ENCODE results near the gene NMRK2. TPM values are rescaled to one million over a fixed set of nuclear protein-coding genes. Genes with fewer than 3 reads are reported as not detected.

NMRK2 gene
- total RNA-seq, 1 experiment from 2014 or later, result 60.0 TPM

DNA sequence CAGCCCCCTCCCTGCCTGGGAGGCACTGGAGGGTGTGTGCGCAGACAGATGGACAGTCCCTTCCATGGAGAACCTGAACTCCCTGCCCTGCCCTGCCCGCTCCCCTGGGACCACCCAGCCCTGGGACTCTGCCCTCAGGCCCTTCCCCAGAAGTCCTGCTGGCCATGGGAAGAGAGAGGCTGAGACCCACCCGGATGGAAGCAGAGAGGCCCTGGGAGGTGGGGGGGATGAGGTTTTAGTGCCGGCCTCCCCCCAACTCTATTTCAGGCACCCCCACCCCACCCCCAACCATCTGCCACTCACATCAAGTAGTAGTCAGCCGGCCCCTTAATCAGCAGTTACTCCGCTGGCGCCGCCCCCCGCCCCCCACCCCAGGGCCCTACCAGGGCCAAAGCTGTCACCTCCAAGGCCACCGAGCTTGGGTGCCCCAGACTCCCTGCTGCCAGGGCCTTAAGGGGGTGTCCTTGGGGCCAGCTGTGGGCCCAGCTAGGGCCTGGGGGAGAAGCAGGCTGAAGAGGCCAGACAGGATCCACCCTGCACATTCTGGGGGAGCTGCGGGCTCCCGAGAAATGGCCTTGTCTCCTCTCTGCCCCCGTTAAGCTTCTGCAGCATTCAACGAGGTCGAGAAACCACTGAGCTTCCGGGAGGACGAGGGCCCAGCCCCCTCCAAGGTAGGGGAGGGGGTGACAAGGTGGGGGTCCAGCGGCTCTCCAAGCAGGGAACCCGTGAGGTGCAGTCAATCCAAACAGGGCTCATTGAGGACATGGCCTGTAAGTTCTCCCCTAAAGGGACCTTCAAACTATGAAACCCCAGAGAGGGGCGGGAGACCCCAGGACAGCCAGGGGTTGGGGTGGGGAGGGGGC is 17.4 kb downstream of the NMRK2 start:
- no peaks in the 10 kb centered on the region for H3K9me3 ChIP-seq (ENCODE audit: control insufficient read depth, low read depth, low read length)
- H3K27me3 ChIP-seq (ENCODE audit: insufficient read depth, low read length), result no peaks in the 10 kb centered on the region
- peak overlapping the region; percentile 66; the same call in 1 of the 2 replicates for H3K14ac ChIP-seq (ENCODE audit: insufficient read depth, low read length)
- H2BK20ac ChIP-seq (ENCODE audit: low read depth, low read length, poor library complexity, severe bottlenecking), result no peak overlapping the region
- H2AK5ac ChIP-seq (ENCODE audit: insufficient read length, low read length), result no peak overlapping the region
- H2BK12ac ChIP-seq (ENCODE audit: insufficient read length, low read depth, low read length), result no peak overlapping the region
- H3K56ac ChIP-seq (ENCODE audit: insufficient read length, low read depth, low read length), result no peak overlapping the region
- H3K79me1 ChIP-seq (ENCODE audit: insufficient read depth, low read depth, low read length, poor library complexity, severe bottlenecking), result no peaks in the 10 kb centered on the region
- no peaks in the 10 kb centered on the region for H3K79me2 ChIP-seq (ENCODE audit: insufficient read depth, low read length)
- no peak for DNase-seq
- H2BK120ac ChIP-seq (ENCODE audit: low read depth, low read length, poor library complexity, severe bottlenecking), result no peak overlapping the region
- Mint-ChIP-seq H3K36me3 (ENCODE audit: insufficient read depth in 1 of 3, low read depth in 3 of 3) (peaks cover 0 to 5% (median 0%) of the 10 kb centered on the region in 3 experiments; a peak in 3 of 7 replicates), H3K27ac (no peak overlapping the region), H3K4me3 (no peak overlapping the region), H3K27me3 (ENCODE audit: low read depth) (no peaks in the 10 kb centered on the region; the same call in 1 of the 2 replicates), H3K9me3 (no peaks in the 10 kb centered on the region), H3K4me1 (peaks cover 3 to 17% of the 10 kb centered on the region in 2 experiments; a peak in 3 of 4 replicates)
- H2BK15ac ChIP-seq (ENCODE audit: low read depth, low read length), result no peak overlapping the region; the same call in 1 of the 2 replicates
- H3K27ac ChIP-seq (ENCODE audit: insufficient read length, low read depth, low read length), result no peak overlapping the region
- H3T11ph ChIP-seq (ENCODE audit: low read length), result no peak overlapping the region
- no peak overlapping the region for H4K8ac ChIP-seq (replicated peaks; ENCODE audit: insufficient read length, low read depth, low read length)
- no peak overlapping the region for H3K18ac ChIP-seq (ENCODE audit: insufficient read length, low read depth, low read length)
- H3K23ac ChIP-seq (ENCODE audit: insufficient read length, low read depth, low read length), result no peak overlapping the region
- no peak overlapping the region for H2AFZ ChIP-seq (ENCODE audit: low read length)
- no peak overlapping the region for H4K5ac ChIP-seq (ENCODE audit: insufficient read length, low read depth, low read length)
- no peaks in the 10 kb centered on the region for H3K4me1 ChIP-seq (ENCODE audit: insufficient read depth, low read length)
- no CpG with 5 or more reads among the region's 20 CpGs for WGBS (ENCODE audit: extremely low coverage, insufficient read length, low lambda C conversion rate)
- no peak overlapping the region for H3K9ac ChIP-seq (ENCODE audit: extremely low read depth, insufficient read length, low read length)
- no peak overlapping the region for H4K91ac ChIP-seq (ENCODE audit: insufficient read length, low read depth, low read length)
- no peak overlapping the region for H3K4ac ChIP-seq (ENCODE audit: low read depth, low read length)
- H4K20me1 ChIP-seq (ENCODE audit: control insufficient read depth, insufficient read depth, insufficient read length), result no peaks in the 10 kb centered on the region
- H2BK5ac ChIP-seq (ENCODE audit: insufficient read length, low read length), result no peak overlapping the region
- no peaks in the 10 kb centered on the region for H3K23me2 ChIP-seq (ENCODE audit: insufficient read length, low read depth, low read length, poor library complexity, severe bottlenecking)
- TF ChIP-seq CTCF (conservative IDR thresholded peaks at IDR 0.05), result no peak
- no peak overlapping the region for H3K4me2 ChIP-seq (ENCODE audit: insufficient read depth, insufficient read length, low read length)
